Raji (cell line): ENCODE results near the gene SLIRP.
A peak's percentile ranks its signal among the peaks of the same experiment; 100 is the strongest.

ENCODE experiments used
- POLR2A ChIP-seq: IDR thresholded peaks from 2 replicates; pipeline ENCODE4 v1.6.1; 2011; ENCODE audit warnings: low read depth, low read length, control low read depth; ENCODE audit not compliant: insufficient read depth

Gene SLIRP

DNA sequence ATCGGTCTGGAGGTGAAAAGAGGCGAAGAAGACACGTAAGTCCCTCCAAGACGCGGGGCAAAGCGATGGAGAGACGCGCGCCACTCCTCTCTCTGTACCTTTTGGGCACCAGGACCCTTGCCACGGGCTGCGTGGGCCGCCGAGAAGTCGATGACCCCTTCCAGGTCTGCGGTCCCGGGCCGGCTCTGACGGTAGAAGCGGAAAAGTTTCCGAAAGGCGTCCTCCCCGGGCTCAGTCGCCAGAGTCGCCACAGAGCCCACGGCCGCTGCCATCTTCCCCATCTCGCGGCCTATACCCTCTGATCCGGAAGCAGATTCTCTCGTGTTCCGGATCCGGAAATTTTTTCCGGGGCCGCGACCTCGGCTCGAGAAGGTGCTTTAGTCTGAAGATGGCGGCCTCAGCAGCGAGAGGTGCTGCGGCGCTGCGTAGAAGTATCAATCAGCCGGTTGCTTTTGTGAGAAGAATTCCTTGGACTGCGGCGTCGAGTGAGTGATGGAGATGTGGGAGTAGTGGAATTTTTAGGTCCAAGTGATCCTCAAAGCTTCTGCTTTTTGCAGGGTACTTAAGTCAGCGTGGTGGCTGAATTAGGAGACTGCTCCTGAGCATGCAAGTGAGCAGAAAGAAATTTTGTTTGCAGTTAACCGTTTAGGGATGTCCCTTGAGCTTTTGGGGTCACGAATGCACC, at the start of gene SLIRP, which contains the start of gene ALKBH1:
Gene SLIRP, plus strand, starts transcription at position 380 of the 685 bp plus-strand sequence. Its CDS starts 9 bp downstream, at position 389.
Gene ALKBH1, minus strand, starts transcription at position 300 of the 685 bp plus-strand sequence. Its CDS starts 19 bp downstream, at position 281.
- TF ChIP-seq POLR2A = peak; percentile 95

DNA sequence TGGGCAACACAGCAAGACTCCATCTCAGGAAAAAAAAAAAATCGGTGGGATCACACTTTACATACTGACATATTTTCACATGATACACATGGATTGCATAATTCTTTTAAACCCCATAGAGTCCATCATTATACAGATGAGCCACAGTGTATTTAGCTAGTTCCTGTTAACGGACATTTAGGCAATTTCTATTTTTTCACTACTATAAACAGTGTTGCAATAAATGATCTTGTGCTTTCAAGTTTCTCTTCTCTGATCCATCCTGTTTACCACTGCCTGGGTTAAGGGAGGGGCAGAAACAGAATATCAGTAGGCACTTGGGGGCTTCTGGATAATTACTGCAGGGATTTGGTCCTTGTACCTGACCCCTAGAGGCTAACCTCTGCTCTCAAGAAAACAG, 48.1 kb upstream of the SLIRP start:
- TF ChIP-seq POLR2A = no peak

- no peak for TF ChIP-seq POLR2A
Observed at GRCh38 chr14:77660754-77661153, 47.1 kb upstream of the SLIRP start.

- no peak for TF ChIP-seq POLR2A
Observed at GRCh38 chr14:77663293-77663692, 44.6 kb upstream of the SLIRP start.

GRCh38 chr14:77667331-77667730, 40.6 kb upstream of the SLIRP start:
- no peak for TF ChIP-seq POLR2A

GRCh38 chr14:77673193-77673592, 34.7 kb upstream of the SLIRP start:
- TF ChIP-seq POLR2A = no peak

- no peak for TF ChIP-seq POLR2A
Observed at GRCh38 chr14:77674931-77675330, 33.0 kb upstream of the SLIRP start.

- TF ChIP-seq POLR2A = no peak
Observed at GRCh38 chr14:77681196-77682157, 26.4 kb upstream of the SLIRP start.

- TF ChIP-seq POLR2A = no peak
Observed at GRCh38 chr14:77682158-77682553, 25.7 kb upstream of the SLIRP start.

DNA sequence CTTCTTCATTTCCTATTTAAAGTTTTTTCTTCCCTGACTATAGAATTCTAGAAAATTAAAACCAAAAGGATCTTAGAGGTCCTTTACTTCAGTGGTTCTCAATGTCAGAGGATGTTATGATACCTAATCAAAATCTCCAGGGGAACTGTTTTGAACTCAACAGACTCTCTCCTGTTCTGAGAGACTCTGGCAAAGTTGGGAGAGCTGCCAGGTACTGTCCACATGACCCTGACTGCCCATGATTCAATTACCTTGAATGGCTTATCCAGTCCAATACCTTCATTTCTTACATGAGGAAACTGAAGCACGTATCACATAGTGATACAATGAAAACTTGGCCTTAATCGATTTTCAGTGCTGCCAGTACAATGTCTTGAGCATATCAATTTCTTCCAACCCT, 16.6 kb upstream of the SLIRP start:
- no peak for TF ChIP-seq POLR2A

- no peak for TF ChIP-seq POLR2A
Observed at GRCh38 chr14:77707355-77707723, 564 bp upstream of the SLIRP start.

DNA sequence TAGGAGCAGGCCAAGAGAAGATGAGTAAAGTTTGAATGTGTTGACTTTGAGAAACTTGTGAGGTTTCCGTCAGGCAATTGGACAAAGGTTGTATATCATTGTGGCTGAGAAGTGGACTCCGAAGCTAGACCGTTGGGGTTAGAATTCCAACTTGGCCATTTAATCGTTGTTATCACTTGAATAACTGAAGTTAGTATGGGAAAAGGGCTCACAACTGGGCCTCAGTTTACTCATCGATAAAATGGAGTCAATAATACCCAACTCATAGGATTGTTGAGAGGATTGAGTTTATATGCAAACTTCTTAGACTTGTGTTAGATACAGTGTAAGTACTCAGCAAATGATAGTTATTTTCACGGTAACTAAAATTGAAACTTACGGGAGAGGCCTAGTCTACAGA, 846 bp downstream of the SLIRP start:
- no peak for TF ChIP-seq POLR2A

- no peak for TF ChIP-seq POLR2A
Observed at GRCh38 chr14:77709412-77709811, 1.5 kb downstream of the SLIRP start.

DNA sequence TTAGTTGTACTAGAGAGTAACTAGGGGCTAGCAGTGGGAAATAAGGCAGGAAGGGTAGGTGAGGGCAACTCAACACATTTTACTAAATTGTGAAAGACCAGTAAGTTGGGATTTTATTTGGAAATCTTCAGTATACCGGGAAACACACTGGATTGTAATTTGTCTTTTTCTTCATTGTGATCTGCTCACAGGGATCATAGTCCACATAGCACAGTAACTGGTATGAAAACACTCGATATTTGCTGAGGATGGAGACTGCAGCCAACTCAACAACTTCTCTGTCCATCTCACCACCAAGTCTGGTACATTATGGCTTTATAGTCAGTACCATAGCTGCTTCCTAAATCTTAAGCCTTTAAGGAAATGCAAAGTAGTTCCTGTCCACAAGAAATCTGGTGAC, 2.5 kb downstream of the SLIRP start:
- no peak for TF ChIP-seq POLR2A

- TF ChIP-seq POLR2A = no peak
Observed at GRCh38 chr14:77714926-77715325, 7.0 kb downstream of the SLIRP start.
